Lower lobe of right lung (tissue), 2 donors: ENCODE measurements around the gene CCDC86. TPM values are rescaled to one million over a fixed set of nuclear protein-coding genes. Genes with fewer than 3 reads are reported as not detected.

Experiments
- ATAC-seq, 2 donors: fragments of 200-7000 bp; cut with Tn5 transposase; one replicate each; pipeline ENCODE4 v1.9.1; 2020 to 2022; ENCODE audit warnings: mild to moderate bottlenecking in 2 of 2, moderate library complexity in 2 of 2
- DNase-seq: peaks from one replicate; pipeline ENCODE4 v3.0.0-alpha.2; 2020
- H3K27ac ChIP-seq: fragments of 200-600 bp; one replicate; pipeline ENCODE4 v1.8.0; 2022
- H3K27me3 ChIP-seq: fragments of 200-600 bp; one replicate; pipeline ENCODE4 v1.8.0; 2022; ENCODE audit warnings: low read depth
- H3K36me3 ChIP-seq: fragments of 200-600 bp; one replicate; pipeline ENCODE4 v1.8.0; 2022; ENCODE audit warnings: mild to moderate bottlenecking
- H3K4me1 ChIP-seq: fragments of 200-600 bp; one replicate; pipeline ENCODE4 v1.8.0; 2022
- H3K4me3 ChIP-seq: fragments of 200-600 bp; one replicate; pipeline ENCODE4 v1.8.0; 2022; ENCODE audit warnings: mild to moderate bottlenecking
- H3K9me3 ChIP-seq: fragments of 200-600 bp; one replicate; pipeline ENCODE4 v1.8.0; 2022
- CTCF ChIP-seq: fragments of 200-600 bp; IDR thresholded peaks from one replicate; pipeline ENCODE4 v1.8.0; 2022; ENCODE audit warnings: antibody characterized with exemption, mild to moderate bottlenecking
- intact Hi-C: fragments of 100-400 bp; cut with DNase I; formaldehyde crosslinking; loops from one replicate; pipeline ENCODE4 v1.11.0; 2022
- total RNA-seq: library from RNA; stranded (reverse); fragmentation: NEBNext Ultra II Directional; extraction: Animal tissue kit (Norgen Biotek cat#: 25700); gene quantifications from one replicate; pipeline ENCODE4 v1.2.1, GENCODE V29; 2021
- donor health status: DM: no; HTN: yes; CAD: no; lungs with severe emphysema.

The CCDC86 gene
- total RNA-seq, 1 donor from 2014 or later, result 12.6 TPM

- Histone ChIP-seq H3K4me3 (no peak overlapping the region), H3K4me1 (no peaks in the 10 kb centered on the region), H3K9me3 (no peaks in the 10 kb centered on the region), H3K27me3 (no peaks in the 10 kb centered on the region), H3K27ac (no peak overlapping the region), H3K36me3 (peaks cover 22% of the 10 kb centered on the region)
- DNase-seq (peak; percentile 12), ATAC-seq (no peak)
- intact Hi-C loops, result no loop called here
- TF ChIP-seq CTCF, result no peak
Measured at GRCh38 chr11:60854847-60855725, 13.2 kb downstream of the CCDC86 start.

GRCh38 chr11:60855726-60856633, 14.1 kb downstream of the CCDC86 start, which contains the start of gene PTGDR2:
Gene PTGDR2 (minus strand): TSS chr11:60855950. CDS start chr11:60853722, 2,228 bp downstream.
- intact Hi-C loops, result no loop called here
- no peak for ATAC-seq
- no peak within 1 kb of the TSS for H3K27ac ChIP-seq
- no peak within 1 kb of the TSS for H3K4me3 ChIP-seq
- no peaks in the 10 kb centered on the region for H3K4me1 ChIP-seq
- TF ChIP-seq CTCF, result no peak
- DNase-seq, result peak; percentile 37
- no peaks in the 10 kb centered on the region for H3K27me3 ChIP-seq
- peaks cover 13% of the 10 kb centered on the region for H3K36me3 ChIP-seq
- H3K9me3 ChIP-seq, result no peaks in the 10 kb centered on the region

GRCh38 chr11:60857378-60858232, 15.7 kb downstream of the CCDC86 start:
- Histone ChIP-seq H3K4me3 (no peak overlapping the region), H3K4me1 (no peaks in the 10 kb centered on the region), H3K36me3 (no peaks in the 10 kb centered on the region), H3K27ac (no peak overlapping the region), H3K27me3 (no peaks in the 10 kb centered on the region), H3K9me3 (no peaks in the 10 kb centered on the region)
- DNase-seq, result no peak
- intact Hi-C loops, result no loop called here
- no peak for TF ChIP-seq CTCF
- no peak for ATAC-seq

GRCh38 chr11:60858236-60858635, 16.3 kb downstream of the CCDC86 start:
- Histone ChIP-seq H3K4me3 (no peak overlapping the region), H3K27me3 (no peaks in the 10 kb centered on the region), H3K4me1 (no peaks in the 10 kb centered on the region), H3K36me3 (no peaks in the 10 kb centered on the region), H3K9me3 (no peaks in the 10 kb centered on the region), H3K27ac (no peak overlapping the region)
- intact Hi-C loops, result no loop called here
- no peak for TF ChIP-seq CTCF
- DNase-seq (no peak), ATAC-seq (no peak)
